ENCODE data around the gene HIRIP3.
A peak's percentile ranks its signal among the peaks of the same experiment; 100 is the strongest.

Gene HIRIP3

GRCh38 chr16:30005341-30006094 lies 10.1 kb upstream of the HIRIP3 start:
- H3K4me3 ChIP-seq (ENCODE audit: low read depth in 1 of 2, low read length in 2 of 2), result no peak overlapping the region
- H3K4me1 ChIP-seq (ENCODE audit: insufficient read depth, low read length), result peaks cover 6% of the 10 kb centered on the region
- H3K9me3 ChIP-seq (ENCODE audit: insufficient read depth, low read length, severe bottlenecking), result no peaks in the 10 kb centered on the region
- ATAC-seq (ENCODE audit: insufficient read depth, low read depth), result peak; percentile 68
- DNase-seq, result peak; percentile 49
- H2AFZ ChIP-seq (ENCODE audit: low read depth, low read length), result no peak overlapping the region
- H3K4me2 ChIP-seq (ENCODE audit: insufficient read depth, low read length), result no peak overlapping the region
- H3K9ac ChIP-seq (ENCODE audit: low read depth, low read length), result no peak overlapping the region
- H3K27me3 ChIP-seq (ENCODE audit: insufficient read depth, low read length, poor library complexity), result no peaks in the 10 kb centered on the region
- H3K79me2 ChIP-seq (ENCODE audit: insufficient read depth, low read length), result no peaks in the 10 kb centered on the region
- H3K36me3 ChIP-seq (ENCODE audit: insufficient read depth, low read length), result peaks cover 56% of the 10 kb centered on the region
- TF ChIP-seq EZH2 (IDR thresholded peaks at IDR 0.05; ENCODE audit: borderline replicate concordance, low read depth, low read length, severe bottlenecking), result no peak
- TF ChIP-seq, protein P1, sequence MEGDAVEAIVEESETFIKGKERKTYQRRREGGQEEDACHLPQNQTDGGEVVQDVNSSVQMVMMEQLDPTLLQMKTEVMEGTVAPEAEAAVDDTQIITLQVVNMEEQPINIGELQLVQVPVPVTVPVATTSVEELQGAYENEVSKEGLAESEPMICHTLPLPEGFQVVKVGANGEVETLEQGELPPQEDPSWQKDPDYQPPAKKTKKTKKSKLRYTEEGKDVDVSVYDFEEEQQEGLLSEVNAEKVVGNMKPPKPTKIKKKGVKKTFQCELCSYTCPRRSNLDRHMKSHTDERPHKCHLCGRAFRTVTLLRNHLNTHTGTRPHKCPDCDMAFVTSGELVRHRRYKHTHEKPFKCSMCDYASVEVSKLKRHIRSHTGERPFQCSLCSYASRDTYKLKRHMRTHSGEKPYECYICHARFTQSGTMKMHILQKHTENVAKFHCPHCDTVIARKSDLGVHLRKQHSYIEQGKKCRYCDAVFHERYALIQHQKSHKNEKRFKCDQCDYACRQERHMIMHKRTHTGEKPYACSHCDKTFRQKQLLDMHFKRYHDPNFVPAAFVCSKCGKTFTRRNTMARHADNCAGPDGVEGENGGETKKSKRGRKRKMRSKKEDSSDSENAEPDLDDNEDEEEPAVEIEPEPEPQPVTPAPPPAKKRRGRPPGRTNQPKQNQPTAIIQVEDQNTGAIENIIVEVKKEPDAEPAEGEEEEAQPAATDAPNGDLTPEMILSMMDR (IDR thresholded peaks at IDR 0.05; ENCODE audit: borderline replicate concordance, extremely low read depth, low read length, poor library complexity, severe bottlenecking), result peak; percentile 78
- H3K27ac ChIP-seq (ENCODE audit: low read length), result no peak overlapping the region
- H4K20me1 ChIP-seq (ENCODE audit: insufficient read depth, low read length), result peaks cover 6% of the 10 kb centered on the region; the same call in 1 of the 2 replicates

DNA sequence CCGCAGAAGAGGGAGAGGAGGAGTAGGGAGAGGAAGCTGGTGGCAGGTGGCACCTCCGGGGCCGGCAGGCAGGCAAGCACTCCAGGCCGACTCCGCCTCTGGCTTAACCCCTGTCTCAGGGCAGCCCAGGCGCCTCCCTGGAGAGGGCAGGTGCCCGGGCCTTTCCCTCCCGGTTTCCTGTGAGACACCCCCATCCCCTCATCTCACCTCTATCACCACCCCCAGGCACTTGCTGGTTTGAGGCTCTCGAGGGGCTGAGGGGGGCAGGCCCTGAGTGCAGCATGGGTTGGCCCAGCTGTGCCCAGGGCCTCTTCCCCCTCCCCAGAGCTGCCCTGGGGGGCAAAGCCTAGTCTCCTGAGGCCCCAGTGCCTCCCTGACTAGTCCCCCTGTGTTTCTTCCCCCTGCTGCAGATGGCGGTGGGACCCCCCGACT lies 9.4 kb upstream of the HIRIP3 start:
- TF ChIP-seq EZH2 (IDR thresholded peaks at IDR 0.05; ENCODE audit: borderline replicate concordance, low read depth, low read length, severe bottlenecking), result no peak
- TF ChIP-seq, protein P1 (IDR thresholded peaks at IDR 0.05; ENCODE audit: borderline replicate concordance, extremely low read depth, low read length, poor library complexity, severe bottlenecking), result no peak
- no peaks in the 10 kb centered on the region for H3K27me3 ChIP-seq (ENCODE audit: insufficient read depth, low read length, poor library complexity)
- H3K4me1 ChIP-seq (ENCODE audit: insufficient read depth, low read length), result no peaks in the 10 kb centered on the region
- peaks cover 61% of the 10 kb centered on the region for H3K36me3 ChIP-seq (ENCODE audit: insufficient read depth, low read length)
- no peak overlapping the region for H3K27ac ChIP-seq (ENCODE audit: low read length)
- H2AFZ ChIP-seq (ENCODE audit: low read depth, low read length), result no peak overlapping the region
- H3K9me3 ChIP-seq (ENCODE audit: insufficient read depth, low read length, severe bottlenecking), result no peaks in the 10 kb centered on the region
- no peak overlapping the region for H3K4me3 ChIP-seq (ENCODE audit: low read depth in 1 of 2, low read length in 2 of 2)
- H3K4me2 ChIP-seq (ENCODE audit: insufficient read depth, low read length), result no peak overlapping the region
- DNase-seq (no peak), ATAC-seq (ENCODE audit: insufficient read depth, low read depth) (0 out of 3 replicates have a peak, but pooled peaks have one; percentile 18)
- 0 out of 2 replicates have a peak, but pooled peaks cover under 1% of the 10 kb centered on the region for H3K79me2 ChIP-seq (ENCODE audit: insufficient read depth, low read length)
- no peak overlapping the region for H3K9ac ChIP-seq (ENCODE audit: low read depth, low read length)
- peaks cover 4% of the 10 kb centered on the region; the same call in 1 of the 2 replicates for H4K20me1 ChIP-seq (ENCODE audit: insufficient read depth, low read length)

GRCh38 chr16:30004424-30004776 lies 9.0 kb upstream of the HIRIP3 start:
- H3K4me1 ChIP-seq (ENCODE audit: insufficient read depth, low read length), result no peaks in the 10 kb centered on the region
- H3K36me3 ChIP-seq (ENCODE audit: insufficient read depth, low read length), result peaks cover 65% of the 10 kb centered on the region
- peaks cover 5% of the 10 kb centered on the region; the same call in 1 of the 2 replicates for H3K79me2 ChIP-seq (ENCODE audit: insufficient read depth, low read length)
- H3K27me3 ChIP-seq (ENCODE audit: insufficient read depth, low read length, poor library complexity), result no peaks in the 10 kb centered on the region
- DNase-seq (no peak), ATAC-seq (ENCODE audit: insufficient read depth, low read depth) (no peak)
- H3K9ac ChIP-seq (ENCODE audit: low read depth, low read length), result no peak overlapping the region
- H3K4me3 ChIP-seq (ENCODE audit: low read depth in 1 of 2, low read length in 2 of 2), result no peak overlapping the region
- H2AFZ ChIP-seq (ENCODE audit: low read depth, low read length), result no peak overlapping the region
- no peak overlapping the region for H3K4me2 ChIP-seq (ENCODE audit: insufficient read depth, low read length)
- H3K27ac ChIP-seq (ENCODE audit: low read length), result no peak overlapping the region
- TF ChIP-seq, protein P1 (IDR thresholded peaks at IDR 0.05; ENCODE audit: borderline replicate concordance, extremely low read depth, low read length, poor library complexity, severe bottlenecking), result no peak
- TF ChIP-seq EZH2 (IDR thresholded peaks at IDR 0.05; ENCODE audit: borderline replicate concordance, low read depth, low read length, severe bottlenecking), result no peak
- no peaks in the 10 kb centered on the region for H3K9me3 ChIP-seq (ENCODE audit: insufficient read depth, low read length, severe bottlenecking)
- peaks cover 6% of the 10 kb centered on the region; the same call in 1 of the 2 replicates for H4K20me1 ChIP-seq (ENCODE audit: insufficient read depth, low read length)

All from DND-41 (cell line).